Stimulated activated CD8-positive, alpha-beta memory T cell treated with anti-CD3 and anti-CD28 coated beads, Interleukin-15, amount 100 ng/mL, for 24 hours (primary cell): ENCODE measurements around the gene LTBR.

ENCODE experiments used
- DNase-seq: peaks from one replicate; pipeline ENCODE4 v3.0.0-alpha.2; 2020; ENCODE audit warnings: low read depth

The LTBR gene

DNA sequence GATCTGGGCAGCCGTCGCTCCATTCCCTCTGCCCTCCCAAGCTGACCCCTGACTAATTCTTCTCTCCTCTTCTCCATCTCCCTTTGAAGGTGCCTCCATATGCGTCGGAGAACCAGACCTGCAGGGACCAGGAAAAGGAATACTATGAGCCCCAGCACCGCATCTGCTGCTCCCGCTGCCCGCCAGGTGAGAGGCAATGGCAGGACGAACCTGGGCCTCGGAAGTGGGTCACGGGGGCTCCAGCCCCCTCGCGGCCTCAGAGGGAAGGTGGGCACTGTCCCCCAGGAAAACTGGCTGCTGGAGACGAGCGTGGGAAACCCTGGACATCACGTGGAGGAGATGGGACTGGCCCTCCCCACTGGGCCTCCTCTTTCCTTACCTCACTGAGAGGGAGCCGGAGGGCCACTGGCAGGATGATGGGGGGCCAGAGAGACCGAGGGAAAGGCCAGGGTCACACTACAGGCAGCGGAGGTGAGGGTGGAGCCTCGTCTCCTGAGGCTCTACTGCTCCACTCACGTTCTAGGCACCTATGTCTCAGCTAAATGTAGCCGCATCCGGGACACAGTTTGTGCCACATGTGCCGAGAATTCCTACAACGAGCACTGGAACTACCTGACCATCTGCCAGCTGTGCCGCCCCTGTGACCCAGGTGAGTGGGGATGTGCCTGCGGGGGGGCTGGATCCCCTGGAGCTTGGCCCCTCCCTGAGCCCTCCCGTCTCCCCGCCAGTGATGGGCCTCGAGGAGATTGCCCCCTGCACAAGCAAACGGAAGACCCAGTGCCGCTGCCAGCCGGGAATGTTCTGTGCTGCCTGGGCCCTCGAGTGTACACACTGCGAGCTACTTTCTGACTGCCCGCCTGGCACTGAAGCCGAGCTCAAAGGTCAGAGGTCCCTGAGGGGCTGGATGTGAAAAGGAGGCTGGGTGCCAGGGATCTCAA lies 806 bp downstream of the LTBR start:
- DNase-seq: no peak

DNA sequence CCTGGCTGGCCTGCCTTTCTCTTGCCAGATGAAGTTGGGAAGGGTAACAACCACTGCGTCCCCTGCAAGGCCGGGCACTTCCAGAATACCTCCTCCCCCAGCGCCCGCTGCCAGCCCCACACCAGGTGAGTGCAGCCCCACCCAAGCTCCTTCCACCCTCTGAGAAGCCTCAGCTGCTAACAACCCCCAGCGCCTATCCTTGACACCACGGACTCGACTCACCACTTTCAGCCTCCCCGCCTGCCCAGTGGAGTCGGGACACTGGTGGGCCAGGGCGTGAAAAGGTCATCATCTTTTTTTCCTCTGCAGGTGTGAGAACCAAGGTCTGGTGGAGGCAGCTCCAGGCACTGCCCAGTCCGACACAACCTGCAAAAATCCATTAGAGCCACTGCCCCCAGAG lies 2.1 kb downstream of the LTBR start:
- DNase-seq: no peak

DNA sequence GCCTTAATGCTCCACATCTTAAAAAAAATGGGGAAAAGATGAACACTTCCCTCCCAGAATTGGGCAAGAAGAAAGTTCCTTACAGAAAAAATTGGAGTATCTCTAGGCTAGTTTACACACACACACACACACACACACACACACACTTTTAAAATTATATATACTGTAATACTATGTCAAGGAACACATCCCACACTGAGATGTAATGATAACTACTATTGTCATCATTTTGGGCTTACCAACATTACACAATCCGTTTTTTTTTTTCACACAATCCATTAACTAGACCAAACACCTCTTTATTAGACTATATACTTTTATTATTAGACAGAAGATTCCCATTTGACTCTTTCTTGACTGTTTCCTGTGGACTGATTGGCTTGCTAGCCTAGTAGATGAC lies 2.5 kb downstream of the LTBR start:
- DNase-seq: no peak

DNA sequence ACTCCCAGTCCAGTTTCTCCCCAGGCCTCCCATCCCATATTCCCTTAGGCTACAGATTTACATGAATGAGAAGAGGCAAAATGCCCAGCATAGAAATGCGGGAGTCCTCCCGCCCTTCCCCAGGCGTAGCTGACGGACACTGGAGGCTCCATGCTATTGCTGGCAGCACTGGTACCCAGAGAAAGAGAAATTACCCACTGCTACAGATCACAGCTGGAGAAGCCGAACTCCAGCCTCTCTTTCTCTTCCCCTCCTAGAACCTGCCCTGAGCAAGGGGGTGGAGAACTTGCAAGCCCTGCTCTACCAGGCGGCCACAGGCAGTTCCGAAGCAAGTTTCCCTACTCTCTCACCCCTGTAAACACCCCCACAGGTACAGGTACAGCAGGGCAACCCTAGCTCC lies 3.6 kb downstream of the LTBR start:
- no peak for DNase-seq

DNA sequence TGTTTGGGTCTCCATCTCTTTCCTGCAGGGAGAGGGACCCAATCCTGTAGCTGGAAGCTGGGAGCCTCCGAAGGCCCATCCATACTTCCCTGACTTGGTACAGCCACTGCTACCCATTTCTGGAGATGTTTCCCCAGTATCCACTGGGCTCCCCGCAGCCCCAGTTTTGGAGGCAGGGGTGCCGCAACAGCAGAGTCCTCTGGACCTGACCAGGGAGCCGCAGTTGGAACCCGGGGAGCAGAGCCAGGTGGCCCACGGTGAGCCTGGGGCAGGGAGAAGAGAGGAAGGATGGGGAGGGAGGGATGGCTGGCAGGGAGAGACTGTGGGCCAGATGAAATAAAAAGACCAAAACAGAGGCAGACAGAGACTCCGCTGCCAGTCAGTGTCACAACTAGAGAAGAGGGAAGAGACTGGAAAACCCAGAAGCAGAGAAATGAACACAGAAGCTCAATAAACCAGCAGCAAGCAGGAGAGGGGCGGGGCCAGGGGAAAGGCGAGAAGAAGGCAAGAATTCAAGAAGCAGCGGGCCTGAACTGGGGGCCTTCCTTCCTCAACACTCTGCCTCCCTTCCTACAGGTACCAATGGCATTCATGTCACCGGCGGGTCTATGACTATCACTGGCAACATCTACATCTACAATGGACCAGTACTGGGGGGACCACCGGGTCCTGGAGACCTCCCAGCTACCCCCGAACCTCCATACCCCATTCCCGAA lies 6.3 kb downstream of the LTBR start:
- DNase-seq: no peak

GRCh38 chr12:6391013-6391412 lies 7.1 kb downstream of the LTBR start:
- no peak for DNase-seq

GRCh38 chr12:6392504-6392903 lies 8.5 kb downstream of the LTBR start:
- DNase-seq: no peak

GRCh38 chr12:6393109-6393508 lies 9.1 kb downstream of the LTBR start:
- no peak for DNase-seq

GRCh38 chr12:6394398-6394797 lies 10.4 kb downstream of the LTBR start:
- DNase-seq: no peak

- DNase-seq: no peak
Observed at GRCh38 chr12:6396031-6396430, 12.1 kb downstream of the LTBR start.

GRCh38 chr12:6399884-6400644 lies 16.1 kb downstream of the LTBR start:
- no peak for DNase-seq

DNA sequence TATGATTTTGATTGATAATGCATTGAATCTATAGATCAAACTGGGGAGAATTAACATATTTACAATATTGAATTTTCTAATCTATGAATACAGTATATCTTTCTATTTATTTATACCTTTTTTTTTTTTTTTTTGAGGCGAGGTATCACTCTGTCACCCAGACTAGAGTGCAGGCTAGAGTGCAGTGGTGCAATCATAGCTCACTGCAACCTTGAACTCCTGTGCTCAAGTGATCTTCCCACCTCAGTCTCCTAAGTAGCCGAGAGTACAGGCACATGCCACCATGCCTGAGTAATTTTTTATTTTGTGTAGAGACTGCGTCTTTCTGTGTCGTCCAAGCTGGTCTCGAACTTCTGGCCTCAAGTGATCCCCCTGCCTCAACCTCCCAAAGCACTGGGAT lies 20.4 kb downstream of the LTBR start:
- DNase-seq: no peak

DNA sequence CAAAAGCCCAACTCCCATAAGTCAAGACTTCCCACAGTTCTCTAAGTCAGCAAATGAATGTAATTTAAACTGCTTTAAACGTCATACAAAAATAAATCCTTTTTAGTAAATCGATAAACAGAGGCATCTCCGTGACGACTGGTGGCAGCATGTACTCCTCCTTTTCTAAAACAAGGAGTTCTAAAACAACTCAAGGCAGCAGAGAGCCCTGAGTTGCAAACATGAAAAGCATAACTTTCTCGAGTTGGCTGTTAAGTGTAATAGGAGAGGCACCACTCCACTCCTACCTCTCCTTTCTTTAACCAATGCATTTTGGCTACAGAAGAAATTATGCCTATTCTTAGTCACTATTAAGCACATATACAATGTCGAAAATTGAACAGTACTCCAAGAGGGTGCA lies 22.0 kb downstream of the LTBR start:
- no peak for DNase-seq

DNA sequence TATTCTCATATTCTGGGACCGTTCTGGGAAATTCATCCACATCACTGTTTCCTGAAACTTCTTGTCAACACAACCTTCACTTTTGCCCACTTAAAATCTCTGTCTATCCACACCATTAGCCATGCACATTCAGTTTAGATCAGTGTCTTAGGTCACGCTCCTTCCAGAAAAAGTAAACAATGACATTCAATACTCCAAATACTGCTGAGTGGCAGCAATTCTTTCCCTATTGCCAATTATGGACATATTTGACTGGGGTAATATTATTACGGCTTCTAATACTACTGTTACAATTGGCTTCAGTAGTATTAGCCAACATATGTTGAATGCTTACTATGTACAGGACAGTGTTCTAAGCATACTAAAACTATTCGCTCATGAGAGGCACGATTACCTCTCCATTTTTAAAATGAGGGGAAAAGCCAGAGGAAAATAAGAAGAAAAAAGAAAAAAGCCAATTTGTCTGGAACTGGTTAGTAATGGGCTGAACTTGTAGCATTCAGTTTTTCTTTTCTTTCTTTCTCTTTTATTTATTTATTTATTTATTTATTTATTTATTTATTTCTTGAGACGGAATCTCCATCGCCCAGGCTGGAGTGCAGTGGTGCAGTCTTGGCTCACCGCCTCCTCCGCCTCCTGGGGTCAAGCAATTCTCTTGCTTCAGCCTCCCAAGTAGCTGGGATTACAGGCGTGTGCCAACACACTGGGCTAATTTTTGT lies 23.4 kb downstream of the LTBR start:
- DNase-seq: no peak

GRCh38 chr12:6416596-6416995 lies 32.6 kb downstream of the LTBR start:
- no peak for DNase-seq

GRCh38 chr12:6418796-6419195 lies 34.8 kb downstream of the LTBR start:
- no peak for DNase-seq

- DNase-seq: no peak
Observed at GRCh38 chr12:6420364-6420763, 36.4 kb downstream of the LTBR start.

GRCh38 chr12:6423267-6424007 lies 39.5 kb downstream of the LTBR start:
- DNase-seq: no peak

DNA sequence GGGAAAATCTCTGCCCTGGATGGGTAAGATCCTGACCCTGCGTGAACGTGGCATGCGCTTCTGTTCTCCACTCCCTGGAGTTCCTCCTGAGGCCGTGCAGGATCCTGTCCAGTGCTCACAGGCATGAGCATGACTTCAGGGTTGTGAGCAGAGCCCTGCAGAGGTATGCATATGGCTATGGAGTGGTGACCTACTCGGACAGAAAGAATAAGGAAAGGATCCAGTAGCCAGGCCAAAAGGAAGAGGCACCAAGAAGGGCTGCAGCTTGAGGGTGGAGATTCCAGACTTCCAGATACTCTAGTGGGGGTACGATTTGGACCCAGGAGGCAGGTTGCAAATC lies 40.0 kb downstream of the LTBR start:
- DNase-seq: no peak

DNA sequence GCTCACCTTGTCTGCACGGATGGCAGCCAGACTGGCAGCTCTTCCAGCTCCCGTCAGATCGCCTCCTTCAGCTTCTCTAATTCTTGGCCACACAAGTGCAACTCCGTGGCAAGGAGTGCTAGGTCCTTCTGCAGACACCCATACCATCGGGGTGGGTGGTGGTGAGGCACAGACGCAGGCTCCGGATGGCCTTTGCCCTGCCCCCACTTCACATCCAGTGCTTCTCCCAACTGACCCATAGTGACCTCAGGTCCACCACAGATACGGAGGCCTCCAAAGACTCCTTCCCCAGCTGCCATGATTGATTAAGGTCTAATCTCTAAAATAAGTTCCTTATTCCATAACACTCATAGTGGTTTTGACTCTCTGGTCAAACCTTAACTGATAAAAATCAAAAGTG lies 40.9 kb downstream of the LTBR start:
- DNase-seq: no peak
